Fibroblast of villous mesenchyme (primary cell): ENCODE data around the gene MADCAM1. TPM values are rescaled to one million over a fixed set of nuclear protein-coding genes. Genes with fewer than 3 reads are reported as not detected.

ENCODE experiments used
- DNase-seq: peaks from one replicate; pipeline ENCODE4 v3.0.0-alpha.2; 2010; ENCODE audit warnings: low read depth
- H3K4me3 ChIP-seq: 2 replicates; pipeline ENCODE4 v1.5.1; 2011; ENCODE audit warnings: low read depth, mild to moderate bottlenecking, low read length
- CTCF ChIP-seq: IDR thresholded peaks from 2 replicates; pipeline ENCODE4 v1.5.1; 2012; ENCODE audit warnings: low read depth, mild to moderate bottlenecking, low read length; ENCODE audit not compliant: insufficient read depth
- total RNA-seq: library from RNA; depleted of rRNA; stranded (reverse); fragments of >200 nt; gene quantifications from 2 replicates; pipeline ENCODE4 v1.2.3, GENCODE V29; 2012

MADCAM1 gene
- total RNA-seq, 1 donor, result under 0.01 TPM

GRCh38 chr19:468587-469256 lies 27.6 kb upstream of the MADCAM1 start:
- H3K4me3 ChIP-seq, result no peak overlapping the region
- no peak for DNase-seq
- no peak for TF ChIP-seq CTCF

GRCh38 chr19:469833-470232 lies 26.5 kb upstream of the MADCAM1 start:
- no peak overlapping the region for H3K4me3 ChIP-seq
- TF ChIP-seq CTCF, result no peak
- DNase-seq, result no peak

GRCh38 chr19:470701-471100 lies 25.6 kb upstream of the MADCAM1 start:
- no peak for TF ChIP-seq CTCF
- no peak for DNase-seq
- no peak overlapping the region for H3K4me3 ChIP-seq

DNA sequence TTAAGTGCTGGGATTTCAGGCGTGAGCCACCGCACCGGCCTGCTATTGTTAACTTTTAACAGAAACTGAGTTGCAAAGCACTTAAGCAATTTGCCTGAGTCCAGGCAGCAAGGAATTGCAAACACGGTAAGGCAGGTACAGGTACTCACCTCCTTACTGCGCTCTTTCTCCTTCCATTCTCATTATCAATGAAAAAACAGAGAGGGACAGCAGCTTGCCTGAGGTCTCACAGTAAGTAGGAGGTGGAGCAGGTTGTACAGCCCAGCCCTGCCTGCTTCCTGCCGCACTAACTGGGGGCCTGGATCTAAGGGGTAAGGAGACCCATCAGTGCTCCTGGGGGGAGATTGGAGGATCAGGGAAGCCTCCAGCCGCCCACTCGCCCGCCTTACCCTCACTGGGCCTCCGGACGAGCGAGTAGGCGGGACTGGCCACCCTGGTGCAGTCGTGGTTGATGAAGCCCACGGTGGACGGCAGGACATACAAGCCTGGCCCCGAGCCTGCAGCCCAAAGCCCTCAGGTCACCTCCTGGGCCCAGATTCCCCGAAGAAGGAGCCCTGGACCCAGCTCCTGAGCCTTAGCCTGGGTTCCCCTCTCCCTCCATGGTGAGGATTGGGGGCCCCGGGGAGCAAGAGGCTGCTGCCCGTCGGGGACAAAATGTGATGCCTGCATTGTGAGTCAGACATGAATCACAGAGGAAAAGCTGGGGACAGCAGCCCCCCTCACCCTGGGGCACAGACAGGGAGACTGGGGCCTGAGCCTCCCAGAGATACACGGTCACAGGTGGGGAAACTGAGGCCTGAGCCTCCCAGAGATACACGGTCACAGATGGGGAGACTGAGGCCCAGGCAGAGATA lies 24.1 kb upstream of the MADCAM1 start:
- DNase-seq, result no peak
- no peak for TF ChIP-seq CTCF

DNA sequence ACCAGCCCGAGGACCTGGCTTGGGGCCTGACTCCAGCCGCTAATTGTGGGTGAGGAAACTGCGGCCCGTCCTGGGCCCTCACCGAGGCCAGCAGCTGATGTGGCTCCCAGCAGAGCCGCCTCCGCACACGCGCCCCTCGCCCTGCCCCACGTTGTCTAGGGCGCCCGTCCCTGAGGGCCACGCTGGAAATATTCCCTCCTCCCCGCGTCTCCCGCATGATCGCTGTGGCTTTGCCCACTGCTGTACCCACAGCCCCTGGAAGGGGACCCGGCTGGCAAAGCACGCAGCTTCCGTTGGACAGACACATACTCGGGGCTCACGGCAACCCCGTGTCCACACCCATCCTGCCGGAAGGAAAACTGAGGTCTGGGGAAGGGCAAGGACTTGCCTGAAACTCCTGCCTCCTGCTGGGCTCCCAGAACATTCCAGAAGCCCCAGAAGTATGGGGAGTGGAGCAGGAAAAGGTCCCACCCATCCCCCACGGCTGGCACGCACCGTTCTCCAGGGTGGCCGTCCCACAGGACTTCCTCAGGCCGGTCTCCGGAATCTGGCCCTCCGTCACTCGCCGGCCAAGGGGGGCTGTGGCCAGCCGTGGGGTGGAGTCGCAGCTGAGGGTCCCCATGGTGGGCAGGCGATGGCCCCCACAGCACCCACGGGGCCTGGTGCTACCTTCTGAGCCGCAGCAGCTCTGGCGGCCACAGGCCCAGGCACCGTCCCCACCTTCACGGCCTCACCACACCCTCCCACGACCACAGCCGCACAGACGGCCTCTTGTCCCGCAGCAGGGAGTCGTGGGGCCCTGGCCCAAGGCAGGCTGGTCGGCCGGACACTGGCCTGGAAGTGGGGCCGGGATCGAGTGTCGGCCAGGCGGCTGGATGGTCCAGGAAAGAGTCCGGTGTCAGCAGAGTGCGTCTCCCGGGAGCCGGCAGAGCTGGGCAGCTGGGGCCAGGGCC lies 21.9 kb upstream of the MADCAM1 start:
- no peak overlapping the region for H3K4me3 ChIP-seq
- no peak for DNase-seq
- no peak for TF ChIP-seq CTCF

More for the DNA sequence above, 24.1 kb upstream of the MADCAM1 start:
- H3K4me3 ChIP-seq, result no peak overlapping the region

DNA sequence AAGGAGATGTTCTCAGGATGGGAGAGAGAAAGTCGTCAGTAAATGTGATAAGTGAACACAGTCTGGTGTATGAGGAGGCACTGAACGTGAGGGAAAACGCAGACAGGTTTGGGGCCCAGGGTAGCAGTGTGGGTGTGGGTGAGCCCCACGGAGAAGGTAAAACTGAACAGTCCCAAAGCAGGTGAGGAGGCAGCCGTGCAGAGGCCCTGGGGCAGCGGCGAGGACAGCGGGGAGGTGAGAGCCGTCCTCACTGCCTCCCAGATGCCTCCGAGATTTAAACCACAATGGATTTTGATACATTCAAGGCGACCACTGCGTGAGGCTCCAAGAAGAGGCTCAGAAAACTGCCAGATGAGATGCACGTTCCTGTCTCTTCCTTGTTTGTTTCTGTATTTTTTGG lies 20.9 kb upstream of the MADCAM1 start:
- no peak for DNase-seq
- H3K4me3 ChIP-seq, result no peak overlapping the region
- TF ChIP-seq CTCF, result no peak
